ENCODE measurements around the gene LMF1. TPM values are rescaled to one million over a fixed set of nuclear protein-coding genes. Genes with fewer than 3 reads are reported as not detected.

The LMF1 gene
- total RNA-seq, 2 donors from 2014 or later = 15.8 to 20.1 TPM

- Histone ChIP-seq H3K27me3 (no peaks in the 10 kb centered on the region), H3K9me3 (no peaks in the 10 kb centered on the region), H3K4me1 (no peaks in the 10 kb centered on the region), H3K36me3 (replicated peaks in 1 of 2; ENCODE audit: insufficient read depth in 1 of 2, low read depth in 2 of 2) (no peaks in the 10 kb centered on the region), H3K27ac (no peak overlapping the region), H3K4me3 (no peak overlapping the region)
- 72 to 77% methylated on average over 5 to 10 of the region's 11 CpGs for WGBS, 2 donors
- DNase-seq = no peak
- intact Hi-C loops (cut with DNase I) = no loop called here
- TF ChIP-seq POLR2A (IDR thresholded peaks at IDR 0.05) (no peak), CTCF (IDR thresholded peaks at IDR 0.05) (no peak)
- no peak for ATAC-seq
These were observed 28.9 kb upstream of the LMF1 start for GRCh38 chr16:999677-1000076.

- H3K36me3 ChIP-seq (replicated peaks in 1 of 2; ENCODE audit: insufficient read depth in 1 of 2, low read depth in 2 of 2) = no peaks in the 10 kb centered on the region
- WGBS, 2 donors = 73 to 91% methylated on average over 8 to 10 of the region's 11 CpGs
- DNase-seq (no peak), ATAC-seq (no peak)
- TF ChIP-seq CTCF (IDR thresholded peaks at IDR 0.05) (no peak), POLR2A (IDR thresholded peaks at IDR 0.05) (no peak)
- H3K4me1 ChIP-seq = no peaks in the 10 kb centered on the region
- no peak overlapping the region for H3K27ac ChIP-seq
- intact Hi-C loops (cut with DNase I) = no loop called here
- no peaks in the 10 kb centered on the region for H3K9me3 ChIP-seq
- no peaks in the 10 kb centered on the region for H3K27me3 ChIP-seq
- no peak overlapping the region for H3K4me3 ChIP-seq
These were observed 27.8 kb upstream of the LMF1 start for GRCh38 chr16:998615-999014.

- ATAC-seq (no peak), DNase-seq (no peak)
- H3K4me3 ChIP-seq = no peak overlapping the region
- no peaks in the 10 kb centered on the region for H3K9me3 ChIP-seq
- no peaks in the 10 kb centered on the region for H3K27me3 ChIP-seq
- no peaks in the 10 kb centered on the region for H3K4me1 ChIP-seq
- 64 to 86% methylated on average over 1 to 10 of the region's 11 CpGs for WGBS, 2 donors
- no peak for TF ChIP-seq POLR2A (IDR thresholded peaks at IDR 0.05)
- intact Hi-C loops (cut with DNase I) = no loop called here
- peak overlapping the region in 1 of 4 donors; percentile 65 for H3K27ac ChIP-seq
- no peaks in the 10 kb centered on the region for H3K36me3 ChIP-seq (replicated peaks in 1 of 2; ENCODE audit: insufficient read depth in 1 of 2, low read depth in 2 of 2)
These were observed 27.4 kb upstream of the LMF1 start for GRCh38 chr16:998211-998610.

DNA sequence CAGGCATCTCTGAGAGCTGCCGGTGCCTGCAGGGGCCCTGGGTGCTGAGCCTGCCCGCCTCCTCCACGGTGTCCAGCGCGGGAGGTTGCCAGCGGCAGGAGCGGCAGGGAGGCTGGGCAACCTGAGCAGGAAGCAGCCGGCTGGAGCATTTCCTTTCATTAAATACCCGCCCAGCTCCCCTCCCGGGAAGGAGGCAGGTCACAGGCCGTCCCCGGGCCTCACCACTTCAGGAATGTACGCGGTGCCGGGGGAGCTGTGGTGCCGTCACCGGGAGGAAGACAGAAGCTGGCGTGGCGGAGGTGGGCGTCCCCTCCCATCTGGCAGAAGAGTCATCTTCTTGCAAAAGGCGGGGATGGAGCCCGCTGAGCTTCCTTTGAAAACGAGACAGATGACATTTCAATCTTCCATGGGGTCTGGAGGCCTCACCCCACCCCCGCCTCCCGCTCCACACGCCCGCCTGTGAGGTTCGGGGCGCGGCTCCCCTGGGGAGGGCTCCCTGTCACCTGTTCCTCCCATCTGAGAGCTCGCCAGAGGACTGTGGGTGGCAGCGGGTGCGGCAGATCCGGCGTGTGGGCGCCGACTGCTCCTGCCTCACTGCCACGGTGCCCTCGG is 26.8 kb upstream of the LMF1 start:
- TF ChIP-seq CTCF (IDR thresholded peaks at IDR 0.05) = no peak
- peak in 1 of 3 donors; percentile 29 for TF ChIP-seq POLR2A (IDR thresholded peaks at IDR 0.05)
- no peaks in the 10 kb centered on the region for H3K27me3 ChIP-seq
- 43 to 65% methylated on average over 11 to 38 of the region's 39 CpGs for WGBS, 2 donors
- H3K4me3 ChIP-seq = no peak overlapping the region
- peak; percentile 66 for ATAC-seq
- H3K9me3 ChIP-seq = no peaks in the 10 kb centered on the region
- H3K4me1 ChIP-seq = no peaks in the 10 kb centered on the region
- H3K36me3 ChIP-seq (replicated peaks in 1 of 2; ENCODE audit: insufficient read depth in 1 of 2, low read depth in 2 of 2) = no peaks in the 10 kb centered on the region
- intact Hi-C loops (cut with DNase I) = no loop called here
- DNase-seq = peak; percentile 32 to 67 (median 50)
- peak overlapping the region in 3 of 4 donors; percentile 30 to 65 (median 32) for H3K27ac ChIP-seq

DNA sequence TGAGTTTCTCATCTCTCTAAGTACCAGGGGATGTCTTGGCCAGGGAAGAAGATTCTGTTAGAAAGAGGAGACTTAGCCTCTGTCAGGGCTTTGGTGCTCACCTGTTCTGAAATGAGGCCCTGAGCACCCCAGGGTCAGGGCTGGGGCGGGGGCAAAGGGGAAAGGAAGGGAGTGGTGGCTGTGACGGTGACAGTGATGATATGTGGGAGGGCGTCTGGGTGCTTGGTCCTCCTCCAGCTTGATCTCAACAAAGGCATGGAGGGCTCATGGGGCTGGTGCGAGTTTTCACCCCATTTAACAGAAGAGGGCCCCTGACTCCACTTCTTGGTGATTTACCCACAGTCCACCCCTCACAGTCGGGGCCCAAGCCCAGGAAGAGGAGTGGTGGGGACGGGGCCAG is 25.9 kb upstream of the LMF1 start:
- Histone ChIP-seq H3K9me3 (no peaks in the 10 kb centered on the region), H3K27me3 (no peaks in the 10 kb centered on the region), H3K4me3 (no peak overlapping the region), H3K27ac (peak overlapping the region in 1 of 4 donors; percentile 65), H3K36me3 (replicated peaks in 1 of 2; ENCODE audit: insufficient read depth in 1 of 2, low read depth in 2 of 2) (no peaks in the 10 kb centered on the region), H3K4me1 (no peaks in the 10 kb centered on the region)
- intact Hi-C loops (cut with DNase I) = no loop called here
- 48 to 49% methylated on average over 6 of the region's 6 CpGs for WGBS, 2 donors
- TF ChIP-seq POLR2A (IDR thresholded peaks at IDR 0.05) = no peak
- no peak for TF ChIP-seq CTCF (IDR thresholded peaks at IDR 0.05)
- ATAC-seq (no peak), DNase-seq (no peak)
